ENCODE measurements around the gene SGCE.

GRCh38 chr7:94540428-94540827 lies 115.5 kb downstream of the SGCE start:
- TF ChIP-seq CTCF (IDR thresholded peaks at IDR 0.05 in 2 of 3, conservative IDR thresholded peaks at IDR 0.05 in 1 of 3; ENCODE audit: insufficient read depth in 2 of 3, low read depth in 1 of 3, low read length in 3 of 3) (no peak), CBX5 (IDR thresholded peaks at IDR 0.05; ENCODE audit: borderline replicate concordance, low read depth) (no peak), CTCFL (IDR thresholded peaks at IDR 0.05; ENCODE audit: borderline replicate concordance, insufficient read depth, low read depth, low read length, poor library complexity, severe bottlenecking) (no peak), FIP1L1 (IDR thresholded peaks at IDR 0.05; ENCODE audit: low read depth, low read length, poor library complexity, severe bottlenecking) (no peak)
